ENCODE data around the gene SPOCK1. TPM values are rescaled to one million over a fixed set of nuclear protein-coding genes. Genes with fewer than 3 reads are reported as not detected.

SPOCK1 gene
- total RNA-seq, 1 experiment from 2014 or later: 9.8 TPM

DNA sequence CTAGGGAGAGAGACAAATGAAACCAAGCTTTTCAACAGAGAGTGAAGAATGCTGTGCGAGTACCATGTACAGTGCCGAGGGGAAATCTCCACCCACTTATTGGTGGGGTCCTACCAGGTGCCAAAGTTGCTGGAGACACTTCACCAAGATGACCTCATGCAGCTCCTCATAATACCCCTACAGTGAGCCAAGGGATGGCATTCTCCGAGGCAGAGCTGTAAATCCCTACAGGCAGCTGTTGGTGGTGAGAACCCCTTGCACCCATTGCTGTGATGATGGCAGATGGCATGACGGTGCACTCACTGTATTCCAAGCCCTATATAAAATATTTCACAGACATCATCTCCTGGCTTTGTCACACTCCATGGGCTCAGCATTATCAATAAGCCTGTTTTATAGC, 464.9 kb downstream of the SPOCK1 start:
- intact Hi-C loops (cut with micrococcal nuclease): no loop called here
- Histone ChIP-seq H3K9ac (ENCODE audit: low read length) (no peak overlapping the region), H3K79me2 (ENCODE audit: low read length) (no peaks in the 10 kb centered on the region), H2AFZ (ENCODE audit: low read length) (no peak overlapping the region), H3K36me3 (ENCODE audit: low read depth, low read length) (no peaks in the 10 kb centered on the region), H3K27ac (ENCODE audit: low read length) (no peak overlapping the region), H4K20me1 (ENCODE audit: low read length) (no peaks in the 10 kb centered on the region), H3K4me3 (ENCODE audit: low read length) (no peak overlapping the region), H3F3A (ENCODE audit: low read length, unreplicated experiment) (no peaks in the 10 kb centered on the region), H3K27me3 (ENCODE audit: low read length) (no peaks in the 10 kb centered on the region), H3K4me2 (ENCODE audit: low read length) (no peak overlapping the region), H3K9me3 (ENCODE audit: low read length) (no peaks in the 10 kb centered on the region), H3K4me1 (ENCODE audit: insufficient read depth, low read length) (no peaks in the 10 kb centered on the region), H3K9me2 (replicated peaks; ENCODE audit: low read length) (no peaks in the 10 kb centered on the region)
- no TSS peak for BruUV-seq (replicated peaks)
- ChIA-PET POLR2A (ENCODE audit: unreplicated experiment) (no interaction called here), CTCF (no interaction called here)
- TF ChIP-seq EZH2 (IDR thresholded peaks at IDR 0.05; ENCODE audit: low read length, unreplicated experiment) (no peak), EZH2phosphoT487 (IDR thresholded peaks at IDR 0.05; ENCODE audit: borderline replicate concordance, low read length) (no peak)
- TF ChIP-seq, protein P1, sequence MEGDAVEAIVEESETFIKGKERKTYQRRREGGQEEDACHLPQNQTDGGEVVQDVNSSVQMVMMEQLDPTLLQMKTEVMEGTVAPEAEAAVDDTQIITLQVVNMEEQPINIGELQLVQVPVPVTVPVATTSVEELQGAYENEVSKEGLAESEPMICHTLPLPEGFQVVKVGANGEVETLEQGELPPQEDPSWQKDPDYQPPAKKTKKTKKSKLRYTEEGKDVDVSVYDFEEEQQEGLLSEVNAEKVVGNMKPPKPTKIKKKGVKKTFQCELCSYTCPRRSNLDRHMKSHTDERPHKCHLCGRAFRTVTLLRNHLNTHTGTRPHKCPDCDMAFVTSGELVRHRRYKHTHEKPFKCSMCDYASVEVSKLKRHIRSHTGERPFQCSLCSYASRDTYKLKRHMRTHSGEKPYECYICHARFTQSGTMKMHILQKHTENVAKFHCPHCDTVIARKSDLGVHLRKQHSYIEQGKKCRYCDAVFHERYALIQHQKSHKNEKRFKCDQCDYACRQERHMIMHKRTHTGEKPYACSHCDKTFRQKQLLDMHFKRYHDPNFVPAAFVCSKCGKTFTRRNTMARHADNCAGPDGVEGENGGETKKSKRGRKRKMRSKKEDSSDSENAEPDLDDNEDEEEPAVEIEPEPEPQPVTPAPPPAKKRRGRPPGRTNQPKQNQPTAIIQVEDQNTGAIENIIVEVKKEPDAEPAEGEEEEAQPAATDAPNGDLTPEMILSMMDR (conservative IDR thresholded peaks at IDR 0.05; ENCODE audit: low read depth, low read length): no peak
- DNase-seq (no peak), ATAC-seq (no peak)

DNA sequence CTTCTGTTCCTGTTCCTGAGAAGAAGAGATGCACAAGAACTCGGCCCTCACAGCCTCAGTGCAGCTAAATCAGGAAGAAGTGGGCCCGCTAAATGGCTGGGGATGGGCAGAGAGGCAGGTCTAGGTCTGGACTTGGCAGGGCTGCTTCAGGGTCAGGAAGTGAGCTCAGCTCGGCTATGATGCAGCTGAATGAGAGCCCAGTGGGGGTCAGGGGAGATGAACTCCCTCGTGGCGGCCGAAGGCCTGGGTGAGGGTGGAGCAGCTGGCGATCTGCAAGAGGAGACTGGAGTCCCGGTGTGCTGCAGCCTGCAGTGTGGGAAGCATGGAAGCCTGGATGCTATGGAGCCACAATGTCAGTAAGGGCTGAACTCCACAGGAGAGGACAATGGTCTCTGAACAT, 466.2 kb downstream of the SPOCK1 start:
- no peak for ATAC-seq
- no peaks in the 10 kb centered on the region for H3K9me2 ChIP-seq (replicated peaks; ENCODE audit: low read length)
- H3K4me1 ChIP-seq (ENCODE audit: insufficient read depth, low read length): no peaks in the 10 kb centered on the region
- no peak overlapping the region for H3K4me2 ChIP-seq (ENCODE audit: low read length)
- H3K9me3 ChIP-seq (ENCODE audit: low read length): no peaks in the 10 kb centered on the region
- H3K27ac ChIP-seq (ENCODE audit: low read length): no peak overlapping the region
- H4K20me1 ChIP-seq (ENCODE audit: low read length): no peaks in the 10 kb centered on the region
- no peak overlapping the region for H2AFZ ChIP-seq (ENCODE audit: low read length)
- no TSS peak for BruUV-seq (replicated peaks)
- ChIA-PET POLR2A (ENCODE audit: unreplicated experiment) (no interaction called here), CTCF (no interaction called here)
- no peaks in the 10 kb centered on the region for H3K79me2 ChIP-seq (ENCODE audit: low read length)
- H3K27me3 ChIP-seq (ENCODE audit: low read length): no peaks in the 10 kb centered on the region
- no peaks in the 10 kb centered on the region for H3K36me3 ChIP-seq (ENCODE audit: low read depth, low read length)
- H3K9ac ChIP-seq (ENCODE audit: low read length): no peak overlapping the region
- TF ChIP-seq, protein P1 (conservative IDR thresholded peaks at IDR 0.05; ENCODE audit: low read depth, low read length): no peak
- TF ChIP-seq EZH2 (IDR thresholded peaks at IDR 0.05; ENCODE audit: low read length, unreplicated experiment) (no peak), EZH2phosphoT487 (IDR thresholded peaks at IDR 0.05; ENCODE audit: borderline replicate concordance, low read length) (no peak)
- no peak for DNase-seq
- H3K4me3 ChIP-seq (ENCODE audit: low read length): no peak overlapping the region
- intact Hi-C loops (cut with micrococcal nuclease): no loop called here
- H3F3A ChIP-seq (ENCODE audit: low read length, unreplicated experiment): no peaks in the 10 kb centered on the region

DNA sequence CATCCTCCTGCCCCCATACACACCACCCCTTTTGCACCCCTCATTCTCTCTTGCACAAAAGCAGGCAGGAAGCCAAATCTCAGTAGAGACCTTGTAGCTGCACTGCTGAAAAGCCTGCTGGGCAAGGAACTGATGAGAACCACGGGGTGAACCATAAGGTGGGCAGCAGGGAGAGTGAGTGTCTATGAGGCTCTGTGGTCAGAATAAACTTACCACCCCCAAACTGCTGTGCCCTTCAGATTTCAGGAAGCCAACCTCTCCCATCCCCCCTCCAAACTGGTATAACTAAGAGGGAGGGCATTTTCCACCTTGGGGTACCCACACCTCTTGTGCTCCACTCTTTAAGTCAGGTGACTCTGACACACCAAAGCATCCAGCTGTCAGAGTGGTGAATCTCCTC, 471.4 kb downstream of the SPOCK1 start:
- no peaks in the 10 kb centered on the region for H3K79me2 ChIP-seq (ENCODE audit: low read length)
- intact Hi-C loops (cut with micrococcal nuclease): no loop called here
- H3K9me3 ChIP-seq (ENCODE audit: low read length): no peaks in the 10 kb centered on the region
- DNase-seq (no peak), ATAC-seq (no peak)
- BruUV-seq (replicated peaks): no TSS peak
- H4K20me1 ChIP-seq (ENCODE audit: low read length): no peaks in the 10 kb centered on the region
- no peak overlapping the region for H2AFZ ChIP-seq (ENCODE audit: low read length)
- CTCF ChIA-PET: no interaction called here
- POLR2A ChIA-PET (ENCODE audit: unreplicated experiment): no interaction called here
- no peaks in the 10 kb centered on the region for H3K27me3 ChIP-seq (ENCODE audit: low read length)
- H3K27ac ChIP-seq (ENCODE audit: low read length): no peak overlapping the region
- H3K36me3 ChIP-seq (ENCODE audit: low read depth, low read length): no peaks in the 10 kb centered on the region
- H3K4me1 ChIP-seq (ENCODE audit: insufficient read depth, low read length): no peaks in the 10 kb centered on the region
- no peak overlapping the region for H3K4me2 ChIP-seq (ENCODE audit: low read length)
- no peak overlapping the region for H3K9ac ChIP-seq (ENCODE audit: low read length)
- TF ChIP-seq, protein P1 (conservative IDR thresholded peaks at IDR 0.05; ENCODE audit: low read depth, low read length): no peak
- TF ChIP-seq EZH2phosphoT487 (IDR thresholded peaks at IDR 0.05; ENCODE audit: borderline replicate concordance, low read length): no peak
- TF ChIP-seq EZH2 (IDR thresholded peaks at IDR 0.05; ENCODE audit: low read length, unreplicated experiment): no peak
- no peaks in the 10 kb centered on the region for H3K9me2 ChIP-seq (replicated peaks; ENCODE audit: low read length)
- no peaks in the 10 kb centered on the region for H3F3A ChIP-seq (ENCODE audit: low read length, unreplicated experiment)
- H3K4me3 ChIP-seq (ENCODE audit: low read length): no peak overlapping the region
